22Rv1 (cell line): ENCODE data around the gene NT5DC3.

Experiments used
- H3K27ac ChIP-seq: fragments of 450-650 bp; 2 replicates; pipeline ENCODE4 v1.5.1; 2017
- CTCF ChIP-seq: fragments of 450-650 bp; IDR thresholded peaks from 2 replicates; pipeline ENCODE4 v1.5.1; 2017; ENCODE audit warnings: mild to moderate bottlenecking
- ZFX ChIP-seq: fragments of 450-650 bp; IDR thresholded peaks from 2 replicates; pipeline ENCODE4 v1.6.1; 2017; ENCODE audit warnings: antibody characterized with exemption, borderline replicate concordance

The NT5DC3 gene

DNA sequence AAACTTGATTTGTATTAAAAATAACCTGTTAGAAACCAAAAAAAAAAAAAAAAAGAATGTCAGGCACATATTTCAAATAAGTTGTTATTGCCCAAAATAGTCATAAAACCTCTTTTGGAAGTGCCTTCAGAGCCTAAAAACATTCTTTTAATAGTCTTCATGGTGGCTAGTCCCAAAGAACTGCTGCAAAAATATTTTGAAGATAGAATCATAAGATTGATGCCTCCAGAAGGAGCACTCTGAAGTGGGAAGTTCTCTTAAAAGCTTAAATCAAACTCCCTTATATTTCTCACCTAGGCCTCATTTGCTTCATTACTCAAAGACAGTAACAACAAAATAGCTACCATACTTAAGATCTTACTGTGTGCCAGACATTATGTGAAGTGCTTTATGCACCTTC lies 27.2 kb upstream of the NT5DC3 start:
- peak overlapping the region; percentile 83 for H3K27ac ChIP-seq
- TF ChIP-seq ZFX (no peak), CTCF (no peak)

GRCh38 chr12:103865151-103865730 lies 24.2 kb upstream of the NT5DC3 start:
- TF ChIP-seq ZFX: no peak
- no peak for TF ChIP-seq CTCF
- no peak overlapping the region for H3K27ac ChIP-seq

DNA sequence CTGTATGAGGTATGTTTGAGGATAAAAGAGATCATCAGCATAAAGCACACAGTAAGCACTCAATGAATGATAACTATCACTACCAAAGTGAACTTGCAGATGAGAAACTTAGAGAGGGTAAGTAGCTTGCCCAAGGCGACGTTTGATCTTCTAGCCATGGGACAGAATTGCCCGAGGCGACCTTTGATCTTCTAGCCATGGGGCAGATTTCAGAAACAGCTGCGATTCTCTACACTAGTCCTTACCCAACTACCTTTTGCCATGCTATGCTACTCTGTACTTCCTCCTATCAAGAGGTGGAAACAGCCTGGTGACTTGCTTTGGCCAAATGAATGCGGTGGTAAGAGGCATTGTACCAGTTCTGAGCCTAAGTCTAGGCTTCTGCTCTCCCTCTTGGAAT lies 23.7 kb upstream of the NT5DC3 start:
- no peak for TF ChIP-seq CTCF
- TF ChIP-seq ZFX: no peak
- H3K27ac ChIP-seq: no peak overlapping the region

GRCh38 chr12:103858953-103859601 lies 18.0 kb upstream of the NT5DC3 start:
- no peak for TF ChIP-seq ZFX
- no peak for TF ChIP-seq CTCF
- H3K27ac ChIP-seq: peak overlapping the region; percentile 74

- no peak for TF ChIP-seq CTCF
- TF ChIP-seq ZFX: no peak
- peak overlapping the region; percentile 74 for H3K27ac ChIP-seq
Measured at GRCh38 chr12:103858335-103858734, 17.3 kb upstream of the NT5DC3 start.

DNA sequence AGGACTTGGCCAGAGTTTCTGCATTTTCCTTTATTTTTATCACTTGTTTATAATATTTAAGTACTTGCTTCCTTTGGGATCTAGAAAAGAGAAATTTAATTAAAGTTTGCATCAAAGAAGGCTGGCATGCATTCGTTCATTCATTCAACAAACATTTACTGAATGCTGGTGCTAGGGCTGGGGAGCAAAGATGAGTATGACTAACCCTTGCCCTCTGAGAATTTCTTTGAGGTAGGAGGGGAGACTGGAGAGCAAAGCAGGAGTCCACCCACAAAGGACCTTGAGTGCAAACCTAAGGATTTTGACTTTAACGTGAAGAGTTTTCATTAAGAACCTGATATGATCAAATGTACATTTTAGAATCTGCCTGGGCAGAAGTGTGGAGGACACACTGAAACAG lies 16.1 kb upstream of the NT5DC3 start:
- TF ChIP-seq CTCF (no peak), ZFX (no peak)
- no peak overlapping the region for H3K27ac ChIP-seq

- TF ChIP-seq ZFX: no peak
- no peak for TF ChIP-seq CTCF
- no peak overlapping the region for H3K27ac ChIP-seq
Measured at GRCh38 chr12:103855896-103856657, 15.0 kb upstream of the NT5DC3 start.
